ENCODE results near the gene NECAB2. TPM values are rescaled to one million over a fixed set of nuclear protein-coding genes. Genes with fewer than 3 reads are reported as not detected.

NECAB2 gene
- total RNA-seq, 2 experiments from 2014 or later = not detected

- no peak overlapping the region for H3K4me3 Mint-ChIP-seq
- ChIA-PET CTCF (no interaction called here), POLR2A (no interaction called here)
- H3K4me1 Mint-ChIP-seq = no peaks in the 10 kb centered on the region
- peaks cover under 1% of the 10 kb centered on the region for H3K27me3 Mint-ChIP-seq
- no peak overlapping the region for H3K27ac Mint-ChIP-seq
- DNase-seq = no peak
- H3K36me3 Mint-ChIP-seq (ENCODE audit: low read depth) = peaks cover 16% of the 10 kb centered on the region
- no peaks in the 10 kb centered on the region for H3K9me3 Mint-ChIP-seq
Measured at GRCh38 chr16:84049403-84050060, 81.5 kb downstream of the NECAB2 start.

GRCh38 chr16:84050316-84050715 is 82.3 kb downstream of the NECAB2 start:
- H3K36me3 Mint-ChIP-seq (ENCODE audit: low read depth) = peaks cover 17% of the 10 kb centered on the region
- H3K9me3 Mint-ChIP-seq = no peaks in the 10 kb centered on the region
- no peaks in the 10 kb centered on the region for H3K27me3 Mint-ChIP-seq
- POLR2A ChIA-PET = no interaction called here
- H3K4me3 Mint-ChIP-seq = no peak overlapping the region
- CTCF ChIA-PET = no interaction called here
- DNase-seq = no peak
- H3K4me1 Mint-ChIP-seq = no peaks in the 10 kb centered on the region
- H3K27ac Mint-ChIP-seq = no peak overlapping the region

- DNase-seq = no peak
- peaks cover 29% of the 10 kb centered on the region for H3K36me3 Mint-ChIP-seq (ENCODE audit: low read depth)
- no peaks in the 10 kb centered on the region for H3K27me3 Mint-ChIP-seq
- CTCF ChIA-PET = interaction anchor here (0.7 kb wide), 1 partner anchor 96 kb away, joined by 3 read pairs; no protein-coding TSS in a partner anchor
- H3K9me3 Mint-ChIP-seq = no peaks in the 10 kb centered on the region
- no peak overlapping the region for H3K27ac Mint-ChIP-seq
- no peaks in the 10 kb centered on the region for H3K4me1 Mint-ChIP-seq
- POLR2A ChIA-PET = no interaction called here
- no peak overlapping the region for H3K4me3 Mint-ChIP-seq
Measured at GRCh38 chr16:84052071-84052622, 84.1 kb downstream of the NECAB2 start.

Other genes with a start within 250 kb of the NECAB2 start
- gene HSBP1, start 160.3 kb upstream of the NECAB2 start, total RNA-seq = 10 to 100 TPM; 66.2 to 66.5 TPM
- gene MLYCD, start 69.1 kb upstream of the NECAB2 start, total RNA-seq = 1 to 10 TPM; 3.5 to 4.0 TPM
- gene OSGIN1, start 15.0 kb upstream of the NECAB2 start, total RNA-seq = under 1 TPM; 0.48 to 0.88 TPM
- not detected for gene SLC38A8, start 74.6 kb downstream of the NECAB2 start, total RNA-seq
- 10 to 100 TPM; 46.4 to 50.4 TPM for gene MBTPS1, start 148.7 kb downstream of the NECAB2 start, total RNA-seq
- gene HSDL1, start 176.9 kb downstream of the NECAB2 start, total RNA-seq = 10 to 100 TPM; 15.2 to 16.3 TPM
- not detected for gene DNAAF1, start 177.1 kb downstream of the NECAB2 start, total RNA-seq
- 10 to 100 TPM; 47.2 to 51.9 TPM for gene TAF1C, start 218.8 kb downstream of the NECAB2 start, total RNA-seq
- not detected for gene ADAD2, start 222.9 kb downstream of the NECAB2 start, total RNA-seq

All from activated CD4-positive, alpha-beta memory T cell treated with anti-CD3 and anti-CD28 coated beads, Interleukin-2, amount 10 ng/mL, durations not matched to agents 7 days and 5 days (primary cell).